Cardiac ventricle fibroblast (primary cell): Measurements from ENCODE around the gene IFNA17. TPM values are rescaled to one million over a fixed set of nuclear protein-coding genes. Genes with fewer than 3 reads are reported as not detected.

Experiments
- total RNA-seq: library from RNA; depleted of rRNA; stranded (reverse); fragments of >200 nt; gene quantifications from 2 replicates; pipeline ENCODE4 v1.2.3, GENCODE V29; 2015

Gene IFNA17
- not detected in 2 replicates for total RNA-seq

DNA sequence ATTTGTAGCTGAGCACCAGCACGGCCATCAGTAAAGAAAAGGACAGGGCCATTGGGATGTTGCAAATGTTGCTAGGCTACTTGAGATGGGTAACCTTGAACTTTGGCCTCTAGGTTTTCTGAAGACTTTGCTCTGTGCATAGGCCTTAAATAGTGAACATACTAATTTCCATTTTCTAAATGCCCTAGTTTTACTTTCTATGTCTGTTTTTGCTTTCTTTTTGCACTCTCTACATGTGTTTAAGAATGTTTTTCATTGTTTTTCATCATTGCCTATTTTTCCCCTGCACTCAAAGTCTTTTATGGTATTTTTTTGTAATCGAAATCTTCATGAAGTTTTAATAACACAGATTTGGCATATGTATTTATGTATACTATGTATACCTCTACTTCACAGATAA is at the start of gene IFNA17:
TSS of gene IFNA17 (minus strand) at position 101 of the 400 bp plus-strand sequence. CDS start at position 52, 49 bp downstream.

DNA sequence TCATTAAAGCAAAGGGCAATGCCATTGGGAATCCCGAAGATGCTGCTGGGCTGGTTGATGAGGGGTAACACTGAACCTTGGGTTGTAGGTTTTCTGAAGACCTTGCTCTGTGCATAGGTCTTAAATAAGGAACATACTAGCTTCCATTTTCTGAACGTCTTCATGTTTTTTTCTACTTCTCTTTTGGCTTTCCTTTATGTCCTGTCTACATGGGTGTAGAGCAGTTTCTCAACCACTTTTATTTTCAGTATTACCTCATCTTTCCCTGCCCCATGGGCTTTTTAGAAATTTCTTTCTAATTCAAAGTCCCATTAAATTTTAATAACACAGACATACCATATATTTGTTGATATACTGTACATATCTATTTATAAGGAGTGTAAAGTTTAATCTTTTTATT is 11.9 kb upstream of the IFNA17 start, which contains the start of gene IFNA14:
TSS of gene IFNA14 (minus strand) at position 95 of the 400 bp plus-strand sequence. CDS start at position 25, 70 bp downstream.

DNA sequence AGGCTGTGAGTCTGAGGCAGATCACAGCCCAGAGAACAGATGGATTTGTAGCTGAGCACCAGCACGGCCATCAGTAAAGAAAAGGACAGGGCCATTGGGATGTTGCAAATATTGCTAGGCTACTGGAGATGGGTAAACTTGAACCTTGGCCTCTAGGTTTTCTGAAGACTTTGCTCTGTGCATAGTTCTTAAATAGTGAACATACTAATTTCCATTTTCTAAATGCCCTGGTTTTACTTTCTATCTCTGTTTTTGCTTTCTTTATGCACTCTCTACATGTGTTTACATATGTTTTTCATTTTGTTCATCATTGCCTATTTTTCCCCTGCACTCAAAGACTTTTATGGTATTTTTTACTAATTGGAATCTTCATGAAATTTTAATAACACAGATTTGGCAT is 10.8 kb downstream of the IFNA17 start, which contains the start of gene IFNA16:
TSS of gene IFNA16 (minus strand) at position 101 of the 400 bp plus-strand sequence. CDS start at position 95, 6 bp downstream.

DNA sequence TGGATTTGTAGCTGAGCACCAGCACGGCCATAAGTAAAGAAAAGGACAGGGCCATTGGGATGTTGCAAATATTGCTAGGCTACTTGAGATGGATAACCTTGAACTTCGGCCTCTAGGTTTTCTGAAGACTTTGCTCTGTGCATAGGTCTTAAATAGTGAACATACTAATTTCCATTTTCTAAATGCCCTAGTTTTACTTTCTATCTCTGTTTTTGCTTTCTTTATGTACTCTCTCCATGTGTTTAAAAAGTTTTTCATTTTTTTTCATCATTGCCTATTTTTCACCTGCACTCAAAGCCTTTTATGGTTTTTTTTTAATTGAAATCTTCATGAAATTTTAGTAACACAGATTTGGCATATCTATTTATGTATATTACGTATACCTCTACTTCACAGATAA is 21.0 kb downstream of the IFNA17 start, which contains the start of gene IFNA10:
TSS of gene IFNA10 (minus strand) at position 101 of the 400 bp plus-strand sequence. CDS start at position 55, 46 bp downstream.

DNA sequence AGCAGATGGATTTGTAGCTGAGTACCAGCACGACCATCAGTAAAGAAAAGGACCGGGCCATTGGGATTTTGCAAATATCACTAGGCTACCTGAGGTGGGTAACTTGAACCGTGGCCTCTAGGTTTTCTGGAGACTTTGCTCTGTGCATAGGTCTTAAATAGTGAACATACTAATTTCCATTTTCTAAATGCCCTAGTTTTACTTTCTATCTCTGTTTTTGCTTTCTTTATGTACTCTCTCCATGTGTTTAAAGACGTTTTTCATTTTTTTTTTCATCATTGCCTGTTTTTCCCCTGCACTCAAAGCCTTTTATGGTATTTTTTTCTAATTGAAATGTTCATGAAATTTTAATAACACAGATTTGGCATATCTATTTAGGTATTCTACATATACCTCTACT is 25.9 kb downstream of the IFNA17 start, which contains the start of gene IFNA7:
TSS of gene IFNA7 (minus strand) at position 101 of the 400 bp plus-strand sequence. CDS start at position 61, 40 bp downstream.

DNA sequence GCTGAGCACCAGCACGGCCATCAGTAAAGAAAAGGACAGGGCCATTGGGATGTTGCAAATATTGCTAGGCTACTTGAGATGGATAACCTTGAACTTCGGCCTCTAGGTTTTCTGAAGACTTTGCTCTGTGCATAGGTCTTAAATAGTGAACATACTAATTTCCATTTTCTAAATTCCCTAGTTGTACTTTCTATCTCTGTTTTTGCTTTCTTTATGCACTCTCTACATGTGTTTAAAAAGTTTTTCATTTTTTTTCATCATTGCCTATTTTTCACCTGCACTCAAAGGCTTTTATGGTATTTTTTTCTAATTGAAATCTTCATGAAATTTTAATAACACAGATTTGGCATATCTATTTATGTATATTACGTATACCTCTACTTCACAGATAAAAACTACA is 40.5 kb downstream of the IFNA17 start, which contains the start of gene IFNA4:
TSS of gene IFNA4 (minus strand) at position 101 of the 400 bp plus-strand sequence. CDS start at position 45, 56 bp downstream.

Other genes with a start within 250 kb of the IFNA17 start
- gene HACD4, start 196.6 kb downstream of the IFNA17 start, total RNA-seq: 1.3 and 1.7 TPM in 2 replicates
- gene IFNB1, start 150.3 kb downstream of the IFNA17 start, total RNA-seq: not detected in 2 replicates
- gene IFNW1, start 86.4 kb downstream of the IFNA17 start, total RNA-seq: not detected in 2 replicates
- not detected in 2 replicates for gene IFNA21, start 61.6 kb downstream of the IFNA17 start, total RNA-seq
- gene IFNA4, start 40.6 kb downstream of the IFNA17 start, total RNA-seq: not detected in 2 replicates
- not detected in 2 replicates for gene IFNA7, start 26.0 kb downstream of the IFNA17 start, total RNA-seq
- gene IFNA10, start 21.1 kb downstream of the IFNA17 start, total RNA-seq: not detected in 2 replicates
- gene IFNA16, start 10.9 kb downstream of the IFNA17 start, total RNA-seq: not detected in 2 replicates
- gene IFNA14, start 11.8 kb upstream of the IFNA17 start, total RNA-seq: not detected in 2 replicates
- gene IFNA5, start 77.1 kb upstream of the IFNA17 start, total RNA-seq: not detected in 2 replicates
- 20.5 and 26.0 TPM in 2 replicates for gene KLHL9, start 107.2 kb upstream of the IFNA17 start, total RNA-seq
- not detected in 2 replicates for gene IFNA6, start 122.7 kb upstream of the IFNA17 start, total RNA-seq
- gene IFNA13, start 139.8 kb upstream of the IFNA17 start, total RNA-seq: not detected in 2 replicates
- gene IFNA2, start 157.2 kb upstream of the IFNA17 start, total RNA-seq: not detected in 2 replicates
- not detected in 2 replicates for gene IFNA8, start 180.9 kb upstream of the IFNA17 start, total RNA-seq
- not detected in 2 replicates for gene IFNA1, start 212.2 kb upstream of the IFNA17 start, total RNA-seq